Activated B cell treated with CpG ODN at 0.5 μM for 24 hours (primary cell): ENCODE data around the gene CEACAM1. TPM values are rescaled to one million over a fixed set of nuclear protein-coding genes. Genes with fewer than 3 reads are reported as not detected.
"Not testable (repeated sequence)": the region's sequence is repeated elsewhere in the genome, so short reads cannot be mapped to it uniquely, and the experiment has no call there.

ENCODE experiments used
- ATAC-seq: fragments of 200-7000 bp; cut with Tn5 transposase; one replicate; pipeline ENCODE4 v1.10.0; 2021; ENCODE audit warnings: low read depth, mild to moderate bottlenecking, moderate library complexity
- CTCF ChIA-PET: fragments of 350-600 bp; sonication (Branson Sonifier 250); formaldehyde crosslinking; loops from one replicate; lab custom pipeline; 2021; ENCODE audit warnings: antibody characterized with exemption; lab: Charles Lee
- POLR2A ChIA-PET: fragments of 350-600 bp; sonication (Branson Sonifier 250); formaldehyde crosslinking; loops from one replicate; lab custom pipeline; 2021; ENCODE audit warnings: antibody characterized with exemption; lab: Charles Lee
- DNase-seq: peaks from one replicate; pipeline ENCODE4 v3.0.0; 2022
- H3K27ac Mint-ChIP-seq: one replicate; pipeline ENCODE4 v1.8.0; 2020; ENCODE audit warnings: mixed read lengths
- H3K27me3 Mint-ChIP-seq: one replicate; pipeline ENCODE4 v1.8.0; 2021; ENCODE audit warnings: mixed read lengths
- H3K36me3 Mint-ChIP-seq: one replicate; pipeline ENCODE4 v1.8.0; 2021; ENCODE audit warnings: low read depth, mixed read lengths
- H3K4me1 Mint-ChIP-seq: one replicate; pipeline ENCODE4 v1.8.0; 2021; ENCODE audit warnings: mixed read lengths
- H3K4me3 Mint-ChIP-seq: one replicate; pipeline ENCODE4 v1.8.0; 2020; ENCODE audit warnings: mild to moderate bottlenecking, mixed read lengths
- H3K9me3 Mint-ChIP-seq: one replicate; pipeline ENCODE4 v1.8.0; 2020; ENCODE audit warnings: mixed read lengths
- CTCF ChIP-seq: fragments of 200-600 bp; IDR thresholded peaks from one replicate; pipeline ENCODE4 v1.8.0; 2022; ENCODE audit warnings: antibody characterized with exemption, mild to moderate bottlenecking
- intact Hi-C: fragments of 100-400 bp; cut with micrococcal nuclease; formaldehyde crosslinking; loops from one replicate; pipeline ENCODE4 v1.15.1; 2024
- total RNA-seq: library from RNA; stranded (reverse); gene quantifications from 2 replicates; pipeline ENCODE4 v1.2.3, GENCODE V29; 2022

The CEACAM1 gene
- total RNA-seq, 1 donor from 2014 or later = 9.4 TPM

DNA sequence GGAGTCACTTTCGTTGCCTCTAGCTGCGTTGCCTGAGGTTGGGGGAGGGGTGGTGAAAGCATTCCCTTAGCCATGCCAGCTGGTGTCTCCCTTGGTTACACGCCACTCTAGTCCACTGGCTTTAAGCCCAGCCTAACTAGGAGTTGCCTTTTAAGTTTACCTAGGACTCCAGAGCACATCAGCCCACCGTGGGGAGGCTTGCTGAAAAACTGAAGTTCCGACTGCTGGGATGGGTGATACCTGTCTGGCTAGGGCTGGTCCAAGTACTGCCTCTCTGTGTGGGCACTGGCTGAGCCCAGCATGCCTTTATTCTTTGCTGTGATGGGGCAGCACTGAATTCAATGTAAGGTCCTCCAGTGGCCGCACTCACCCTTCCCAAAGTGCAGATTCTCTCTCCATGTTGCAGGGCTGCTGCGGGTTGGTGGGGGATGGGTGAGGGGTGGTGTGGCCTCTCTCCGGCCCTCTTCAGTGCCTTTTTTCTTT, 11.8 kb upstream of the CEACAM1 start:
- CTCF ChIA-PET = interaction anchor here (0.6 kb wide), 1 partner anchor 957 kb away, joined by 3 read pairs; no protein-coding TSS in a partner anchor
- POLR2A ChIA-PET = no interaction called here
- H3K9me3 Mint-ChIP-seq = no peaks in the 10 kb centered on the region
- no peaks in the 10 kb centered on the region for H3K4me1 Mint-ChIP-seq
- peaks cover 5% of the 10 kb centered on the region for H3K27me3 Mint-ChIP-seq
- no peak for DNase-seq
- no peaks in the 10 kb centered on the region for H3K36me3 Mint-ChIP-seq
- H3K4me3 Mint-ChIP-seq = no peak overlapping the region
- H3K27ac Mint-ChIP-seq = no peak overlapping the region
- intact Hi-C loops = no loop called here
- TF ChIP-seq CTCF = no peak
- ATAC-seq = no peak

DNA sequence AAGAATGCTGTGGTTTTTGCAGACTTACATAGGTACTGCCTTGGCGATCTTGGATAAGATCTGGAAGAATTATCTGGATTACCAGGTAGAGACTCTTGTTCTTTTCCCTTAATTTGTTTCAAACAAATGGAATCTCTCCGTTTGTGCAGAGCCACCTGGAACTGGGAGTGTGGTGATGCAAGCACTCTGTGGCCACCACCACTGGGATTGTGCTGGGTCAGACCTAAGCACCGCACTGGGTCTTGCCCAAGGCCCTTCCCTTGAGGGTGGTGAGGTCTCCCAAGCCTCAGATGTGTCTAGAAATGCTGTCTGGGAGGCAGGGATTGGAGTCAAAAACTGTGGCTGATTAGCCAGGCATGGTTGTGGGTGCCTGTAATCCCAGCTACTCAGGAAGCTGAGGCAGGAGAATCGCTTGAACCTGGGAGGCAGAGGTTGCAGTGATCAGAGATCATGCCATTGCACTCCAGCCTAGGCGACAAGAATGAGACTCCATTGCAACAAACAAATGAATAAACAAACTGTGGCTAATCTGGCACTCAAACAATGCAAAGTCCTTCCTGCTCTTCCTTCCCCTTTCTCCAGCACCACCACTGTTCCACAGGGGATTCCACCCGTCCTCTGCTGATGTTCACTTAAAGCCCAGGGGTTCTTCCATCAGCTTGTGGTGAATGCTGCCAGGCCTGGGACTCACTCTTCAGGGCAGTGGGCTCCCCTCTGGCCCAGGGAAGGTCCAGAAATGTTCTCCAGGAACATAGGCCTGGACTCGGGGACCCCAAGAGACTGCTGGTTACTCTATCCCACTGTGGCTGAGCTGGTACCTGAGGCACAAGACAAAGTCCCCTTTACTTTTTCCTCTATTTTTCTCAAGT, 10.8 kb upstream of the CEACAM1 start:
- no peak overlapping the region for H3K27ac Mint-ChIP-seq
- CTCF ChIA-PET = no interaction called here
- no peaks in the 10 kb centered on the region for H3K36me3 Mint-ChIP-seq
- DNase-seq (no peak), ATAC-seq (no peak)
- intact Hi-C loops = no loop called here
- no peak overlapping the region for H3K4me3 Mint-ChIP-seq
- H3K4me1 Mint-ChIP-seq = no peaks in the 10 kb centered on the region
- POLR2A ChIA-PET = no interaction called here
- no peak for TF ChIP-seq CTCF
- H3K27me3 Mint-ChIP-seq = peaks cover 5% of the 10 kb centered on the region
- H3K9me3 Mint-ChIP-seq = no peaks in the 10 kb centered on the region

DNA sequence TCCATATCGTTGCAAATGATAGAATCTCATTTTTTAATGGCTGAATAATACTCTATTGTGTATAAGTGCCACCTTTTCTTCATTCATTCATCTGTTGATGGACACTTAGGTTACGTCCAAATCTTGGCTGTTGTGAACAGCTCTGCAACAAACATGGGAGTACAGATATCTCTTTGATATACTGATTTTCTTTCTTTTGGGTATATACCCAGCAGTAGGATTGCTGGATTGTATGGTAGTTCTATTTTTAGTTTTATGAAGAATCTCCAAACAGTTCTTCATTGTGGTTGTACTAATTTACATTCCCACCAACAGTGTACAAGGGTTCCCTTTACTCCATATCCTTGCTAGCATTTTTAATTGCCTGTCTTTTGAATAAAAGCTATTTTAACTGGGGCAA, 7.0 kb upstream of the CEACAM1 start:
- H3K9me3 Mint-ChIP-seq, H3K36me3 Mint-ChIP-seq, intact Hi-C loops, ATAC-seq, DNase-seq, H3K27me3 Mint-ChIP-seq, H3K4me1 Mint-ChIP-seq, POLR2A ChIA-PET, H3K4me3 Mint-ChIP-seq, H3K27ac Mint-ChIP-seq: not testable (repeated sequence)
- CTCF ChIA-PET = interaction anchor here (1.2 kb wide), 1 partner anchor 86 kb away, joined by 4 read pairs; no protein-coding TSS in a partner anchor

- H3K9me3 Mint-ChIP-seq = no peaks in the 10 kb centered on the region
- H3K4me1 Mint-ChIP-seq = peaks cover 2% of the 10 kb centered on the region
- ATAC-seq (no peak), DNase-seq (no peak)
- POLR2A ChIA-PET = no interaction called here
- no peak for TF ChIP-seq CTCF
- CTCF ChIA-PET = interaction anchor here (1.2 kb wide), 1 partner anchor 85 kb away, joined by 4 read pairs; no protein-coding TSS in a partner anchor
- intact Hi-C loops = no loop called here
- H3K4me3 Mint-ChIP-seq = no peak overlapping the region
- H3K27me3 Mint-ChIP-seq = peaks cover 5% of the 10 kb centered on the region
- no peaks in the 10 kb centered on the region for H3K36me3 Mint-ChIP-seq
- no peak overlapping the region for H3K27ac Mint-ChIP-seq
Measured at GRCh38 chr19:42534391-42534790, 6.1 kb upstream of the CEACAM1 start.

GRCh38 chr19:42532891-42533290, 4.6 kb upstream of the CEACAM1 start:
- H3K4me3 Mint-ChIP-seq = no peak overlapping the region
- H3K36me3 Mint-ChIP-seq = no peaks in the 10 kb centered on the region
- no peaks in the 10 kb centered on the region for H3K9me3 Mint-ChIP-seq
- TF ChIP-seq CTCF = no peak
- POLR2A ChIA-PET = no interaction called here
- H3K27me3 Mint-ChIP-seq = no peaks in the 10 kb centered on the region
- no peak overlapping the region for H3K27ac Mint-ChIP-seq
- DNase-seq (no peak), ATAC-seq (no peak)
- CTCF ChIA-PET = interaction anchor here (1.2 kb wide), 2 partner anchors 83 to 94 kb away, joined by 4 read pairs; no protein-coding TSS in a partner anchor
- intact Hi-C loops = no loop called here
- H3K4me1 Mint-ChIP-seq = peaks cover 17% of the 10 kb centered on the region
